Naive B cell (primary cell): ENCODE measurements around the gene SLC16A8. TPM values are rescaled to one million over a fixed set of nuclear protein-coding genes. Genes with fewer than 3 reads are reported as not detected.

Experiments used
- ATAC-seq, 2 donors: fragments of 150-1000 bp; cut with Tn5 transposase; 2 replicates each; pipeline ENCODE4 v1.10.0; 2021; ENCODE audit warnings: low read depth in 2 of 2, mild to moderate bottlenecking in 2 of 2, moderate library complexity in 2 of 2
- DNase-seq: peaks from one replicate; pipeline ENCODE4 v3.0.0; 2022
- H3K27ac Mint-ChIP-seq, 6 donors: one replicate each; pipeline ENCODE4 v1.8.0; 2020 to 2022; ENCODE audit warnings: mild to moderate bottlenecking in 6 of 6, mixed read lengths in 6 of 6, moderate library complexity in 5 of 6, inconsistent platforms in 2 of 6
- H3K27me3 Mint-ChIP-seq, 3 donors: one replicate each; pipeline ENCODE4 v1.8.0; 2021 to 2022; ENCODE audit warnings: mixed read lengths in 3 of 3, mild to moderate bottlenecking in 1 of 3
- H3K36me3 Mint-ChIP-seq, 2 donors: one replicate each; pipeline ENCODE4 v1.8.0; 2020 to 2022; ENCODE audit warnings: mixed read lengths in 2 of 2, inconsistent platforms in 1 of 2, mild to moderate bottlenecking in 1 of 2
- H3K4me1 Mint-ChIP-seq, 3 donors: one replicate each; pipeline ENCODE4 v1.8.0; 2020 to 2022; ENCODE audit warnings: mixed read lengths in 3 of 3, inconsistent platforms in 1 of 3, mild to moderate bottlenecking in 1 of 3, moderate library complexity in 1 of 3
- H3K4me3 Mint-ChIP-seq, 8 donors: one replicate each; pipeline ENCODE4 v1.8.0; 2020 to 2022; ENCODE audit warnings: mild to moderate bottlenecking in 8 of 8, mixed read lengths in 8 of 8, moderate library complexity in 8 of 8, inconsistent platforms in 2 of 8
- H3K9me3 Mint-ChIP-seq, 7 donors: one replicate each; pipeline ENCODE4 v1.8.0; 2020 to 2022; ENCODE audit warnings: mixed read lengths in 7 of 7, mild to moderate bottlenecking in 5 of 7, inconsistent platforms in 2 of 7, moderate library complexity in 1 of 7
- polyA plus RNA-seq, 6 donors: library from polyadenylated mRNA; unstranded; fragments of 300-500 nt; fragmentation: Illumina TruSeq; gene quantifications; one replicate each; pipeline ENCODE4 v1.2.3, GENCODE V29; 2021; ENCODE audit warnings: low read depth in 6 of 6

The SLC16A8 gene
- polyA plus RNA-seq, 6 donors from 2014 or later: not detected

GRCh38 chr22:38035530-38035885, 48.5 kb downstream of the SLC16A8 start:
- Mint-ChIP-seq H3K27ac (no peak overlapping the region), H3K4me1 (peaks cover 2 to 4% (median 4%) of the 10 kb centered on the region in 3 donors), H3K36me3 (no peaks in the 10 kb centered on the region), H3K27me3 (peaks cover 0 to 10% (median 2%) of the 10 kb centered on the region in 3 donors), H3K4me3 (no peak overlapping the region), H3K9me3 (no peaks in the 10 kb centered on the region)
- no peak for ATAC-seq
- DNase-seq: no peak

GRCh38 chr22:38034884-38035529, 49.0 kb downstream of the SLC16A8 start:
- no peak for ATAC-seq
- H3K4me3 Mint-ChIP-seq: peak overlapping the region in 1 of 8 donors; percentile 25
- H3K27ac Mint-ChIP-seq: peak overlapping the region in 1 of 6 donors; percentile 32

GRCh38 chr22:38034278-38034882, 49.6 kb downstream of the SLC16A8 start:
- peaks cover 2 to 4% (median 4%) of the 10 kb centered on the region in 3 donors for H3K4me1 Mint-ChIP-seq
- no peak for ATAC-seq
- DNase-seq: no peak
- peak overlapping the region in 1 of 6 donors; percentile 25 for H3K27ac Mint-ChIP-seq
- H3K9me3 Mint-ChIP-seq: no peaks in the 10 kb centered on the region
- no peak overlapping the region for H3K4me3 Mint-ChIP-seq
- H3K27me3 Mint-ChIP-seq: peaks cover 0 to 8% (median 0%) of the 10 kb centered on the region in 3 donors
- H3K36me3 Mint-ChIP-seq: no peaks in the 10 kb centered on the region

More at GRCh38 chr22:38034884-38035529, 49.0 kb downstream of the SLC16A8 start:
- H3K27me3 Mint-ChIP-seq: peaks cover 0 to 8% (median 0%) of the 10 kb centered on the region in 3 donors
- no peaks in the 10 kb centered on the region for H3K36me3 Mint-ChIP-seq
- DNase-seq: no peak
- no peaks in the 10 kb centered on the region for H3K9me3 Mint-ChIP-seq
- H3K4me1 Mint-ChIP-seq: peaks cover 2 to 4% (median 4%) of the 10 kb centered on the region in 3 donors

GRCh38 chr22:38033522-38034277, 50.3 kb downstream of the SLC16A8 start:
- no peaks in the 10 kb centered on the region for H3K9me3 Mint-ChIP-seq
- H3K27ac Mint-ChIP-seq: no peak overlapping the region
- peaks cover 0 to 8% (median 0%) of the 10 kb centered on the region in 3 donors for H3K27me3 Mint-ChIP-seq
- peaks cover 2 to 4% (median 4%) of the 10 kb centered on the region in 3 donors for H3K4me1 Mint-ChIP-seq
- H3K4me3 Mint-ChIP-seq: no peak overlapping the region
- no peaks in the 10 kb centered on the region for H3K36me3 Mint-ChIP-seq
- DNase-seq (no peak), ATAC-seq (no peak)

GRCh38 chr22:38032681-38033521, 51.1 kb downstream of the SLC16A8 start:
- ATAC-seq (no peak), DNase-seq (no peak)
- Mint-ChIP-seq H3K27ac (peak overlapping the region in 2 of 6 donors; percentile 38 to 79), H3K4me3 (peak overlapping the region in 1 of 8 donors; percentile 72), H3K9me3 (no peaks in the 10 kb centered on the region), H3K4me1 (peaks cover 2 to 4% (median 4%) of the 10 kb centered on the region in 3 donors), H3K36me3 (no peaks in the 10 kb centered on the region), H3K27me3 (peaks cover 0 to 8% (median 0%) of the 10 kb centered on the region in 3 donors)

GRCh38 chr22:38031491-38031890, 52.5 kb downstream of the SLC16A8 start:
- Mint-ChIP-seq H3K27me3 (peaks cover 0 to 13% (median 0%) of the 10 kb centered on the region in 3 donors), H3K4me3 (no peak overlapping the region), H3K36me3 (no peaks in the 10 kb centered on the region), H3K27ac (no peak overlapping the region), H3K9me3 (no peaks in the 10 kb centered on the region), H3K4me1 (peaks cover 2 to 4% (median 4%) of the 10 kb centered on the region in 3 donors)
- no peak for DNase-seq
- no peak for ATAC-seq

- ATAC-seq (no peak), DNase-seq (no peak)
- Mint-ChIP-seq H3K27ac (no peak overlapping the region), H3K4me3 (no peak overlapping the region), H3K4me1 (peaks cover 2 to 4% (median 3%) of the 10 kb centered on the region in 3 donors), H3K27me3 (peaks cover 0 to 11% (median 0%) of the 10 kb centered on the region in 3 donors), H3K9me3 (no peaks in the 10 kb centered on the region), H3K36me3 (no peaks in the 10 kb centered on the region)
Measured at GRCh38 chr22:38030311-38031133, 53.5 kb downstream of the SLC16A8 start.

GRCh38 chr22:38029901-38030300, 54.1 kb downstream of the SLC16A8 start:
- Mint-ChIP-seq H3K27ac (peak overlapping the region in 1 of 6 donors; percentile 42), H3K4me1 (peaks cover 0 to 4% (median 2%) of the 10 kb centered on the region in 3 donors), H3K36me3 (no peaks in the 10 kb centered on the region), H3K4me3 (no peak overlapping the region), H3K27me3 (peaks cover 0 to 5% (median 0%) of the 10 kb centered on the region in 3 donors), H3K9me3 (no peaks in the 10 kb centered on the region)
- ATAC-seq (no peak), DNase-seq (no peak)

- no peaks in the 10 kb centered on the region for H3K9me3 Mint-ChIP-seq
- H3K4me1 Mint-ChIP-seq: peaks cover 0 to 4% (median 2%) of the 10 kb centered on the region in 3 donors
- no peaks in the 10 kb centered on the region for H3K36me3 Mint-ChIP-seq
- H3K4me3 Mint-ChIP-seq: no peak overlapping the region
- peaks cover 0 to 5% (median 0%) of the 10 kb centered on the region in 3 donors for H3K27me3 Mint-ChIP-seq
- no peak for DNase-seq
- H3K27ac Mint-ChIP-seq: no peak overlapping the region
- ATAC-seq: no peak
Measured at GRCh38 chr22:38029370-38029769, 54.6 kb downstream of the SLC16A8 start.

- Mint-ChIP-seq H3K36me3 (no peaks in the 10 kb centered on the region), H3K27me3 (peaks cover 0 to 5% (median 0%) of the 10 kb centered on the region in 3 donors), H3K4me1 (peaks cover 0 to 2% (median 0%) of the 10 kb centered on the region in 3 donors), H3K9me3 (no peaks in the 10 kb centered on the region), H3K27ac (no peak overlapping the region), H3K4me3 (peak overlapping the region in 1 of 8 donors; percentile 63)
- ATAC-seq (no peak), DNase-seq (no peak)
Measured at GRCh38 chr22:38028344-38029130, 55.4 kb downstream of the SLC16A8 start.
